ENCODE results near the gene CD8A.
"Not testable (repeated sequence)": the region's sequence is repeated elsewhere in the genome, so short reads cannot be mapped to it uniquely, and the experiment has no call there.

GRCh38 chr2:86839455-86839854, 48.7 kb upstream of the CD8A start:
- not testable (repeated sequence) for TF ChIP-seq CTCF (IDR thresholded peaks at IDR 0.05; ENCODE audit: low read depth, low read length); POLR2A (IDR thresholded peaks at IDR 0.05; ENCODE audit: extremely low read depth, insufficient read length); MAX (IDR thresholded peaks at IDR 0.05; ENCODE audit: low read depth, low read length); MYC (IDR thresholded peaks at IDR 0.05; ENCODE audit: low read depth, low read length)

All from NB4 (cell line).